ENCODE measurements around the gene ZNF726. TPM values are rescaled to one million over a fixed set of nuclear protein-coding genes. Genes with fewer than 3 reads are reported as not detected.
"Not testable (repeated sequence)": the region's sequence is repeated elsewhere in the genome, so short reads cannot be mapped to it uniquely, and the experiment has no call there.

The ZNF726 gene
- total RNA-seq, 1 experiment from 2014 or later: 0.11 TPM

- not testable (repeated sequence) for H3K14ac ChIP-seq (ENCODE audit: insufficient read depth, low read length); H2AFZ ChIP-seq (ENCODE audit: low read length); H3K56ac ChIP-seq (ENCODE audit: insufficient read length, low read depth, low read length); DNase-seq; H3K4me2 ChIP-seq (ENCODE audit: insufficient read depth, insufficient read length, low read length); H4K20me1 ChIP-seq (ENCODE audit: control insufficient read depth, insufficient read depth, insufficient read length); H2BK120ac ChIP-seq (ENCODE audit: low read depth, low read length, poor library complexity, severe bottlenecking); H4K8ac ChIP-seq (replicated peaks; ENCODE audit: insufficient read length, low read depth, low read length); H2BK15ac ChIP-seq (ENCODE audit: low read depth, low read length); H3K27me3 ChIP-seq (ENCODE audit: insufficient read depth, low read length); H3K18ac ChIP-seq (ENCODE audit: insufficient read length, low read depth, low read length); H3K27ac Mint-ChIP-seq; H3K27me3 Mint-ChIP-seq (ENCODE audit: low read depth); H2BK20ac ChIP-seq (ENCODE audit: low read depth, low read length, poor library complexity, severe bottlenecking); H3T11ph ChIP-seq (ENCODE audit: low read length); H3K4ac ChIP-seq (ENCODE audit: low read depth, low read length); H4K5ac ChIP-seq (ENCODE audit: insufficient read length, low read depth, low read length); H4K91ac ChIP-seq (ENCODE audit: insufficient read length, low read depth, low read length); H3K79me2 ChIP-seq (ENCODE audit: insufficient read depth, low read length); H2BK5ac ChIP-seq (ENCODE audit: insufficient read length, low read length); H3K23ac ChIP-seq (ENCODE audit: insufficient read length, low read depth, low read length); H3K4me3 Mint-ChIP-seq; H2BK12ac ChIP-seq (ENCODE audit: insufficient read length, low read depth, low read length); H3K79me1 ChIP-seq (ENCODE audit: insufficient read depth, low read depth, low read length, poor library complexity, severe bottlenecking); H3K27ac ChIP-seq (ENCODE audit: insufficient read length, low read depth, low read length); H3K4me1 Mint-ChIP-seq; H3K23me2 ChIP-seq (ENCODE audit: insufficient read length, low read depth, low read length, poor library complexity, severe bottlenecking); H3K9ac ChIP-seq (ENCODE audit: extremely low read depth, insufficient read length, low read length); H3K4me1 ChIP-seq (ENCODE audit: insufficient read depth, low read length); H2AK5ac ChIP-seq (ENCODE audit: insufficient read length, low read length)
- WGBS (ENCODE audit: extremely low coverage, insufficient read length, low lambda C conversion rate): no CpG with 5 or more reads among the region's 3 CpGs
- peaks cover 90% of the 10 kb centered on the region for H3K9me3 ChIP-seq (ENCODE audit: control insufficient read depth, low read depth, low read length)
- H3K36me3 Mint-ChIP-seq (ENCODE audit: insufficient read depth in 1 of 3, low read depth in 3 of 3): peaks cover 13 to 28% (median 19%) of the 10 kb centered on the region in 3 experiments
- peaks cover 93 to 97% of the 10 kb centered on the region in 2 experiments for H3K9me3 Mint-ChIP-seq
Observed at GRCh38 chr19:23977256-23977655, 62.6 kb downstream of the ZNF726 start.
